Measurements from ENCODE around the gene ICOSLG. TPM values are rescaled to one million over a fixed set of nuclear protein-coding genes. Genes with fewer than 3 reads are reported as not detected.
"Not testable (repeated sequence)": the region's sequence is repeated elsewhere in the genome, so short reads cannot be mapped to it uniquely, and the experiment has no call there.

The ICOSLG gene
- polyA plus RNA-seq, 5 donors: 1.5 to 3.4 (median 3.0) TPM

- not testable (repeated sequence) for DNase-seq
Measured at GRCh38 chr21:44190349-44191271, 50.1 kb downstream of the ICOSLG start.

GRCh38 chr21:44184862-44185261 is 55.9 kb downstream of the ICOSLG start:
- DNase-seq: not testable (repeated sequence)

GRCh38 chr21:44182202-44182601 is 58.5 kb downstream of the ICOSLG start:
- DNase-seq: not testable (repeated sequence)

- not testable (repeated sequence) for DNase-seq
Measured at GRCh38 chr21:44181506-44181905, 59.2 kb downstream of the ICOSLG start.

- DNase-seq: not testable (repeated sequence)
Measured at GRCh38 chr21:44176127-44176526, 64.6 kb downstream of the ICOSLG start.

GRCh38 chr21:44175189-44175588 is 65.6 kb downstream of the ICOSLG start:
- DNase-seq: not testable (repeated sequence)

Other genes starting within 250 kb of the ICOSLG start
- 10 to 100 TPM; 22.9 to 28.2 (median 26.6) TPM for gene TRAPPC10, start 228.6 kb downstream of the ICOSLG start, polyA plus RNA-seq (ENCODE audit: insufficient read depth in 1 of 5, insufficient read length in 5 of 5, low replicate concordance in 1 of 5)
- 10 to 100 TPM in 1 of 5 donors, 1 to 10 TPM in 4; 2.3 to 11.2 (median 4.2) TPM for gene PWP2, start 133.5 kb downstream of the ICOSLG start, polyA plus RNA-seq (ENCODE audit: insufficient read depth in 1 of 5, insufficient read length in 5 of 5, low replicate concordance in 1 of 5)
- 10 to 100 TPM; 17.6 to 45.8 (median 26.4) TPM for gene GATD3, start 107.3 kb downstream of the ICOSLG start, polyA plus RNA-seq (ENCODE audit: insufficient read depth in 1 of 5, insufficient read length in 5 of 5, low replicate concordance in 1 of 5)
- gene DNMT3L, start 21.0 kb upstream of the ICOSLG start, polyA plus RNA-seq (ENCODE audit: insufficient read depth in 1 of 5, insufficient read length in 5 of 5, low replicate concordance in 1 of 5): not detected
- under 1 TPM; 0.06 to 0.18 (median 0.12) TPM for gene AIRE, start 44.9 kb upstream of the ICOSLG start, polyA plus RNA-seq (ENCODE audit: insufficient read depth in 1 of 5, insufficient read length in 5 of 5, low replicate concordance in 1 of 5)
- gene PFKL, start 59.1 kb upstream of the ICOSLG start, polyA plus RNA-seq (ENCODE audit: insufficient read depth in 1 of 5, insufficient read length in 5 of 5, low replicate concordance in 1 of 5): 100 to 1,000 TPM in 1 of 5 donors, 10 to 100 TPM in 4; 65.3 to 121 (median 90.0) TPM
- 10 to 100 TPM; 14.3 to 39.9 (median 19.8) TPM for gene CFAP410, start 98.4 kb upstream of the ICOSLG start, polyA plus RNA-seq (ENCODE audit: insufficient read depth in 1 of 5, insufficient read length in 5 of 5, low replicate concordance in 1 of 5)
- gene TRPM2, start 112.7 kb upstream of the ICOSLG start, polyA plus RNA-seq (ENCODE audit: insufficient read depth in 1 of 5, insufficient read length in 5 of 5, low replicate concordance in 1 of 5): 1 to 10 TPM in 4 of 5 donors, under 1 TPM in 1; 0.93 to 2.4 (median 1.6) TPM
- 1 to 10 TPM; 4.2 to 6.6 (median 5.9) TPM for gene LRRC3, start 214.6 kb upstream of the ICOSLG start, polyA plus RNA-seq (ENCODE audit: insufficient read depth in 1 of 5, insufficient read length in 5 of 5, low replicate concordance in 1 of 5)